ENCODE measurements around the gene PCIF1. TPM values are rescaled to one million over a fixed set of nuclear protein-coding genes. Genes with fewer than 3 reads are reported as not detected.

PCIF1 gene
- polyA plus RNA-seq, 2 of the 4 experiments (the other 2 are of a cell fraction): 19.7 to 21.6 TPM

GRCh38 chr20:45934586-45935415 is at the start of gene PCIF1 (continued):
- TF ChIP-seq KDM5A (IDR thresholded peaks at IDR 0.05) (no peak), CHD2 (IDR thresholded peaks at IDR 0.05; ENCODE audit: low read length, partially characterized antibody) (no peak), NR3C1 (IDR thresholded peaks at IDR 0.05) (no peak), KDM1A (IDR thresholded peaks at IDR 0.05; ENCODE audit: low read depth) (no peak), E2F6 (IDR thresholded peaks at IDR 0.05; ENCODE audit: borderline replicate concordance, low read depth) (no peak), HEYL (CRISPR knock-in tag; IDR thresholded peaks at IDR 0.05) (no peak), RFX5 (IDR thresholded peaks at IDR 0.05) (no peak), EHMT2 (IDR thresholded peaks at IDR 0.05; ENCODE audit: low read depth) (no peak), RCOR1 (IDR thresholded peaks at IDR 0.05; ENCODE audit: low read depth, low read length) (no peak), ZFP36 (IDR thresholded peaks at IDR 0.05; ENCODE audit: borderline replicate concordance, partially characterized antibody) (no peak), RNF2 (IDR thresholded peaks at IDR 0.05; ENCODE audit: borderline replicate concordance, low read depth) (no peak), PHF8 (IDR thresholded peaks at IDR 0.05; ENCODE audit: borderline replicate concordance, low read depth) (peak; percentile 98), POLR2A (IDR thresholded peaks at IDR 0.05; ENCODE audit: low read length) (peak; percentile 93), BHLHE40 (IDR thresholded peaks at IDR 0.05; ENCODE audit: low read depth, low read length) (no peak), JUN (IDR thresholded peaks at IDR 0.05) (peak; percentile 95 to 98), ZNF302 (CRISPR knock-in tag; IDR thresholded peaks at IDR 0.05) (no peak), TP53 (CRISPR knock-in tag; IDR thresholded peaks at IDR 0.05) (no peak), RAD21 (conservative IDR thresholded peaks at IDR 0.05 in 1 of 2, IDR thresholded peaks at IDR 0.05 in 1 of 2) (no peak), FOXS1 (CRISPR knock-in tag; IDR thresholded peaks at IDR 0.05) (no peak), RARB (CRISPR knock-in tag; IDR thresholded peaks at IDR 0.05) (no peak), EP300 (IDR thresholded peaks at IDR 0.05) (0 out of 5 replicates have a peak, but pooled peaks of 1 of the 2 experiments have one; percentile 7), MYC (IDR thresholded peaks at IDR 0.05; ENCODE audit: borderline replicate concordance, low read length) (peak; percentile 27; the same call in 1 of the 2 replicates), ELK1 (IDR thresholded peaks at IDR 0.05; ENCODE audit: low read depth, low read length) (no peak), CHD4 (IDR thresholded peaks at IDR 0.05; ENCODE audit: borderline replicate concordance) (no peak), ATOH8 (CRISPR knock-in tag; IDR thresholded peaks at IDR 0.05; ENCODE audit: low read depth) (no peak), CTCF (IDR thresholded peaks at IDR 0.05) (no peak)

All from A549 (cell line).